GM12872 (cell line): ENCODE measurements around the gene GPR176.

Experiments
- CTCF ChIP-seq: IDR thresholded peaks from 3 replicates; pipeline ENCODE4 v1.5.1; 2011; ENCODE audit warnings: low read depth, mild to moderate bottlenecking, low read length, moderate library complexity; ENCODE audit not compliant: insufficient read depth

The GPR176 gene

DNA sequence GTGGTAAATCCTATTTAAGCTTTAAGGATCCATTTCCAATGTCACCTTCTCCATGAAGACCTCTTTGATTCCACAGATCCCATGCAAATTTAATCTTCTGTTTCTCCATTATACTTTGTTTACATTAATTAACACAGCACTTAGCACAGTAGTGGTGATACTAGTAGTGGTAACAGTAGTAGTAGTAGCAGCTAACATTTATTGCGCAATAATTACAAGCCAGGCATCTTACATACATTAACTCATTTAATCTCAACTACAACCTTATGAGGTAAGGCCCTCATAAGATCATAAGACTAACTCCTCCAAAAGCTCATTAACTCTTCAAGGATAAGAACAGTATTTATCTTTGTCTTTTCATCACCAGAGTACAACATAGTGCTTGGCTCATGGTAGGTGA lies 82.6 kb downstream of the GPR176 start:
- TF ChIP-seq CTCF: no peak

- TF ChIP-seq CTCF: no peak
Measured at GRCh38 chr15:39835550-39835949, 84.5 kb downstream of the GPR176 start.

DNA sequence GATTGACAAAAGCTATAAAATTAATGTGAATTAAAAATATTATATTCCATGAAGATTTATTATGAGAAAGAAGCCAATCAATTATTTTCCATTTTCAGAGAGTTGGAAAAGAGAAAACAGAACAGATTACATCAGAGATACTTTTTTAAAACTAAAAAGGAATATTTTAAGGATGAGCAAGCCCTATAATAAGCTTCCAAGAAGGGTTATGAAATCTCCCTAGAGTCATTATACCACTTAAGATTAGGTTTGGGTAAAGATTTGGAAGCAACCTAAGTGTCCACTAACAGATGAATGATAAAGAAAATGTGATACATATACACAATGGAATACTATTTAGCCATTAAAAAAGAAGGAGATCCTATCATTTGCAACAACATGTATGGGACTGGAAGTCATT lies 85.8 kb downstream of the GPR176 start:
- TF ChIP-seq CTCF: no peak

DNA sequence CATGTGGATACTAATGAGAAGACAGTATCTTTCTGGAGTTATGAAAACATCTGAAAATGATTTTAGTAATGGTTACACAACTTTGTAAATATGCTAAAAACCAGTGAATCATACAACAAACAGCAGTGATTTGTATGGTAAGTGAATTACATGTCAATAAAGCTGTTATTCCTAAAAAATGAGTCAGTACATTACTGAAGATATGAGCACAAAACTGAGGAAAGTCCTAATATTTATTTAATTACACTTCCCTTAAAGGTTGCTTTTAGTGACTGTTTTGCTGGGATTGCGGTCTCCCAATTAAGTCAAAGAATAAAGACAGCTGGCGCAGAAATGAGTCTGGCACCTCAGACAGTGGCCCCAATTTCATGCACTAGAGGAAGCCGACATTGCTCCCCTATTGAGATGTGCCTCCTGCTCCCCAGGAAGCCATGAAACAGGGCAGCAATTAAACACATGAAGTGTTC lies 86.5 kb downstream of the GPR176 start:
- no peak for TF ChIP-seq CTCF

- no peak for TF ChIP-seq CTCF
Measured at GRCh38 chr15:39830166-39830565, 89.9 kb downstream of the GPR176 start.

- TF ChIP-seq CTCF: no peak
Measured at GRCh38 chr15:39828374-39828931, 91.6 kb downstream of the GPR176 start.

DNA sequence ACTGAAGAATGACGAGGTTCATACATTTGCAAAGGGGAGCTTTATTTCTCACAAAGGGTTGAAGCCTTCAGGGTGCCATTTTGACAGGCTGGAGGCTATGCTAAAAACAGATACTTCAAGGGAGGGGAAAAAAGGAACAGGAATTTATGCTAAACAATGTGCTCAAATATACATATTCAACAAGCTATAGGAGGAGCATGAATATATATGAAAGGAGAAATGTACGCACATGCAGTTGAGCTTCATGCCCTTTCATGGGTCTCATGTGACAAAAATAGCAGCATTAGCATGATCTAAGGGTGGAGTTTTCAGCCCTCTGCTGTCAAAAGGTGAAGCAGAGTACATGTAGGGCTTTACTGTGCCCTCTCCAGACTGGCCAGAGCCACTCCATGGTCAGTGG lies 93.1 kb downstream of the GPR176 start:
- no peak for TF ChIP-seq CTCF
